ENCODE measurements around the gene DEFB113.
"Not testable (repeated sequence)": the region's sequence is repeated elsewhere in the genome, so short reads cannot be mapped to it uniquely, and the experiment has no call there.

The DEFB113 gene

GRCh38 chr6:49969605-49970004, at the start of gene DEFB113:
Gene DEFB113 (minus strand): TSS chr6:49969625. CDS start chr6:49969625, 0 bp downstream.
- no peak for DNase-seq

DNA sequence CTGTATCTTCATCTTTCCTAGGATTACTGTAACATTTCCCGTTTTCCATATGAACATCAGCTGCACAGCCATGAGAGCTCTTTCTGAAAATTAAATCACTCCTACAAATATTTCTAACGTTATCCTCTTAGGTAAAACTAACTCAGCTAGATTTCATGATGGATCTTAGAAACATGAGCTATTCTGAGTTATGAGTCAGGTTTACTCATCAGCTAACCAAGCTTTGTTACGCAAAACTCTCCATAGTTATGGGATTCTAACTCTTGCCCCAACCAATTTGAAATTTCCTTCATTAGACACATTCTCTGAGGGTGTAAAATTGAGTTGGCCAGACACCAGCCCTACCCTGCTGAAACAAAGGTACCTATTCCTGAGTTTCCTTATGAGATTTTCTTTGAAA, 38.4 kb upstream of the DEFB113 start:
- no peak for DNase-seq

DNA sequence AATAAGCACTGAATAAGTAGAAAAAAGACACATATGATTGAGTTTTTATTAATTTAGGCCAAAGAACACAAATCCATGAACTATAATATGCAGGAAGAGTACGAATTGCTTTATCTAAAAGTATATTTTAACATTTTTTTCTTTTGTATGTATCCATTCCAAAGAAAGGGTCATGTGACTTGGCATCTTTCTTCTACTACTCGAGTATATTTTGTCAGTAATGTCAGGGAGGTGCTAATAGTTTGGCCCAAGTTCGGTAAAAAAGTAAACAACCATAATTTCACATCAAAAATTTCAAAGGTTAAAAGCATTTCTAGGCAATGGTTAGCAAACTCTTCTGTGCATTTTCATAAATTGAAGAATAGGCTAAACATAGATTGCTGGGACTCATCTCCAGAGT, 33.7 kb upstream of the DEFB113 start:
- DNase-seq: no peak

DNA sequence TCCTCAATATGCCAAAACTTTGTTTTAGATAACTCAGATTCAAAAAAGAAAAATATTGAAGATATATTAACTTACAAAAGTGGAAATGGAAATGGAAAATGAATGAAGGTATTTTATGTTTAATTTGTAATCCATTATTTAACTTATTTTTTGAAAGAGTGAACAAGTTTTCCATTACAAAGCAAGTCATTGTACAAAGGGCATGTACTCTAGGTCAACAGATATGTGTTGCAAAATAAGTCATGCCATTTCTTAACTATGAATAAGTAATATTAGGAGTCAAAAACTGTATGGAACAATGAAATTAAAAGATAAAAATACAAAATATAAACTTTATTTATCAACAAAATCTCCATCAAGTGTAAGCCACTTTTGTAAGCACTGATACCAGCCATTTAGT, 25.9 kb upstream of the DEFB113 start:
- DNase-seq: no peak

GRCh38 chr6:49988900-49989299, 19.5 kb upstream of the DEFB113 start:
- DNase-seq: no peak

- no peak for DNase-seq
Observed at GRCh38 chr6:49987749-49988148, 18.3 kb upstream of the DEFB113 start.

- DNase-seq: no peak
Observed at GRCh38 chr6:49986551-49986950, 17.1 kb upstream of the DEFB113 start.

DNA sequence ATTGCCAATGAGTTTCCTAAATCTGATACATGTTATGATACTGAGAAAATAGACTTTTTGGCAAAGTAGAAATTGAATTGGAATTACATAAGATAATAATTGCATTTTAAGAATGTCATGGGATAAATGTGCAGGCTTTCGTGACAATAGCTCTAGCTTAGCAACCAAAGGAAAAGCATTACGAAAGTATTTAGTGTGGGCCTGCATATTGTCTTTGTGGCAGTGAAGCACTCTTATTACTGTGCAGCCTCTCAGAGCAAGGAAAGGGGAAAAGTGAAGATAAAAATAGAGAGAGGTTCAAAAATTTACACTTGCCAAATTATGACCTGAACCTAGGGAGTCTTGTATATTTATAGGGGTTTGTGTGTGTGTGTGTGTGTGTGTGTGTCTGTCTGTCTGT, 12.6 kb upstream of the DEFB113 start:
- DNase-seq: no peak

GRCh38 chr6:49980898-49981297, 11.5 kb upstream of the DEFB113 start:
- peak; percentile 45 for DNase-seq

- no peak for DNase-seq
Observed at GRCh38 chr6:49979584-49979983, 10.2 kb upstream of the DEFB113 start.

DNA sequence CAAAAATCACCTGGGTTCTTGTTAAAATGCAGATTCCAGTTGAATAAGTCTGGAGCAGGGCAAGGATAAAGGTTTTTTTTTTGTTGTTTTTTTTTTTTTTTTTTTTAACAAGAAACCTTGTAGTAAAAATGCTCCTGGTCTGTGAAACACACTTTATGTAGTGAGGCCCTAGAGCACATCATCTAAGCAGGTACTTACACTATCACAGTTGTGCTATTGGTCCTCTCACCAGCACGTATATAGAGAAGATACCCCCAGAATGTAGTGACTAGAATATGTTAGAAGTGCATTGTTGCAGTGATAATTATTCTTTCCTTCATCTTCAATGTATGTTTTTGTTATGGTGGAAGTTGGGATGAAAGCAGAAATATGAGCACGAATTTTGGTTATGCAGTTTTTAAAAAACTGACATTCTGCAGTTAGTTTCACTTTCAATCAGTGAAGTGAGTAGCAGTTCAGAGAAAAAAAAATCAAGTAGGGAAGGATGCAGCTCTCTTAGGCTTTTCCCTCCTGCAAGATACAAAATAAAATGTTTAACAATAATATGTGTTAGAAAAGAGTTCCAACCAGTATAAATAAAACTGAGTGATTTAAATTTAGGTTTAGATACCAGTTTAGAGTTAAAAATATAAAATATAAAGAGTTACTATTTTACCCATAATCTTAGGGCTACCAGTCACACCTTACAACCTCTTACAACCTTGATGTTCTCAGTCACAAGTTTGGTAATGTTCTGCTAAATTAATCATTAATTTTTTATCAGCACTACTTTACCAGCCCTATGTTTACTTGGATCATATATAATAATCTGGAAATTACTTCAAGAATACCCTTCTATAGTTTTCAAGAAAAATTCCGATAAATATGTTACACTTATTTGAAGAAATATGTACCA, 9.2 kb upstream of the DEFB113 start:
- peak; percentile 45 for DNase-seq

GRCh38 chr6:49966823-49967222, 2.6 kb downstream of the DEFB113 start:
- no peak for DNase-seq

DNA sequence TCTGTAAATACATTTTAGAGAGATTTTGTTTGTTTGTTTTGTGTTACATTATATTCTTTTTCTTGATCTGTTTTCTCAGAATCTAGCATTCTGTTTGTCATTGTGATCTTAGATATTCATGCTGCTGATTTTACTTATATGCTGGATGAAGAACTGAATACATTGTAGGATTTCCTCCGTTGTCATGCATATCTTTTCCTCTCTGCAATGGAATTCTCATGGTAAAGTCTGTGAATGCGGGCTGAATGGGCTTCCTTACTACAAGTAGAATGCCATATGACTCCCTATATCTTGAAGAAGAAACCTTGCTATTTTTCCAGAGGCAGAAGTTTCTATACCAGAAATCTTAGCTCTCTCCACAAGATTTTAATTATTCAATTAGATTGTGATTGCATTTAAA, 3.1 kb downstream of the DEFB113 start:
- DNase-seq: no peak

DNA sequence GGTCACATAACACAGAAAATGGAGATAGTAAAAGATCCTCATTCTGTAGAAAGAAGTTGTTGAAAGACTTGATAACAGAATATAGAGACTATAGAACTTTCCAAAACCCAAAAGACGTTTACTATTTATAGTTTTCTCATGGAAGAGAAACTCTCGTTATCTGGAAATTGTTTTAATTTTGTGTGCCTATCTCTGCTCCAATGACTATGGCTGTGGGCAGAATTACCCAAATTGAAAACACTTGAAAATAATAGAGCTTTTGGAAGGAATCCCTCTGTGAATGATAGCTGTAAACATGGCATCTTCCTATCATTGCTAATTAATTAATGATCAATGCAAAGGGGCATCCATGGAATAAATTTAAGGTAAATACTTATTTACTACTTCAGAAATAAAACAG, 5.4 kb downstream of the DEFB113 start, which contains the start of gene DEFB114:
Gene DEFB114 (minus strand): TSS at position 101 of the 400 bp plus-strand sequence. CDS start 59 bp downstream, at position 42.
- DNase-seq: no peak

DNA sequence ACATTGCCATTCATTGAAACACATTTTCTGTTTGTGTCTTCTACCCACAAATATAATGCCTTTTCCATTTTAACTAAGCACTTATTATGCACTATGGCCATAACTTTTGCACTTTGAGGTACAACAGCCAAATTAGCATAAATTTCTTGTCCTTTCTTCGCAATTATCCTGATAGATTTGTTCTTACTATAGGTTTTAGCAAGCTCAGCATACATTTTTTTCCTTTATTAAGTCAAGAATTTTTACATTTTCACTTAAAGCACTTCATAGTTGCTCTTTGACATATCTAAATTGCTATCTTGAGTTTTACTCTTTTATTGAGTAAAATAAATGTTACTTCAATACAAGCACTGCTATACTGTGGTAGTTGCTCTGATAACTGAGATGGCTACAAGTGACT, 11.2 kb downstream of the DEFB113 start:
- no peak for DNase-seq

GRCh38 chr6:49955847-49956246, 13.6 kb downstream of the DEFB113 start:
- no peak for DNase-seq

DNA sequence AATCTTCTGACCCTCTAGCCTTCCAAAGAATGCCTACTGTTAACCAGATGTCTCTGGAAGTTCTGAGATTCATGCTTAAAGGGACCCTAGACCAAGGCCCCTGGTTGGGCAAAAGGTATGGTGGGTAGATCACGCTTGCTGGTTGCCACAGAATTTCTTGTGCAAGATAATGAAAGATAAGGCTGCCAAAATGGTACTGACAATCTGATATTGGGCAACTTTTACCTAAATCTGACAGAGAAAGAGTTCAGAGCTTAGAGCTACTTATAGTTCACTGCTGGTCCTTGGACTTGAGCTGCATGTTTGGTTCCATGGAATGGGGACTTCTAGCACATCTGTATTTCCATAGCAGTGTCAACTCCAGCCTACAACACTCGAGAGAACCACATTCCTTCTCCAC, 17.5 kb downstream of the DEFB113 start:
- DNase-seq: no peak

GRCh38 chr6:49950415-49950751, 19.0 kb downstream of the DEFB113 start:
- DNase-seq: no peak

DNA sequence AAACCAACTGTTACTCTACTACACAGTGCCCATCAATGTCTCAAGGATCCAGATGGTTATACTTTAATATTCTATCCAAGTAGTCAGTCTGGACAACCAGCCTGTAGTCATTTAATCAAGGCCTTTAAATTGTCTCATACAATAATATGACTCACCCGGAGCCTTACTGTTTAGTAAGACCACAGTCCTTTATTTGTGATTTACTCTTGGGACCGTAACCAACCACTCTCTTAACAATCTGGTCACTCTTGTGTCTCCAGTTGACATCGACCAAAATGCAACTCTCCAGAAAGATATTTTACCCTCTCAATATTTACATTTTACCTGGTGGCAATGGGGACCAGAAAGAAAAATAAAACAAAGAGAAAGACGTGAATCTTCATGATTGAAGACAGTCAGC, 20.4 kb downstream of the DEFB113 start:
- DNase-seq: no peak

GRCh38 chr6:49946835-49947234, 22.6 kb downstream of the DEFB113 start:
- no peak for DNase-seq

DNA sequence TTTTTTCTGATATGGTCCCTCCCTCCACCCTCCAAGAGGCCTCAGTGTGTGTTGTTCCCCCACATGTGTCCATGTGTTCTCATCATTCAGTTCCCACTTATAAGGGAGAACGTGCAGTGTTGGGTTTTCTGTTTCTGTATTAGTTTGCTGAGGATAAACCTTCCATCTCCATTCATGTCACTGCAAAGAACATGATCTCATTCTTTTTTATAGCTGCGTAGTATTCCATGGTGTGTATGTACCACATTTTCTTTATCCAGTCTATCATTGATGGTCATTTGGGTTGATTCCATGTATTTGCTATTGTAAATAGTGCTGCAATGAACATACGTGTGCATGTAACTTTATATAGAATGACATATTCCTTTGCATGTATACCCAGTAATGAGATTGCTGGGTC, 25.4 kb downstream of the DEFB113 start:
- not testable (repeated sequence) for DNase-seq

DNA sequence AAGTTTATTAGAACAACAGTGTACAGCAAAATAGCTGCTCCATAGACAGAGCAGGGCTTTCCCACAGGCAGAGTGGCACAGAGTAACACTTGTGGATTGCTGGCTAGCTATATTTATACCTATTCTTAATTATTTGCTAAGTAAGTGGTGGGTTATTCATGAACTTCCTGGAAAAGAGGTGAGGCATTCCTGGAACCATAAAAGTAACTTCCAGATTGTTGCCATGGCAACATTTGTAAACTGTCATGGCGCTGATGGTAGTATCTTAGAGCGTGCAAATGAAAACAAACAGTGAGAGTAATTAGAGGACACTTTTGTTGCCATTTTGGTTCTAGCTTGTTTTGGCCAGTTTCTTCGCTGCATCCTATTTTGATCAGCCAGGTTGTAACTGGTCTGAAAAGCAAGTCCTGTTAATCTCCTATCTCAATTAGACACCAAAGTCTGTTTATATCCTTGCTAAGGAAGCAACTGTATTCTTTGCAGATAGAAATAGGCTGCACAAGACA, 29.4 kb downstream of the DEFB113 start:
- peak; percentile 53 for DNase-seq

DNA sequence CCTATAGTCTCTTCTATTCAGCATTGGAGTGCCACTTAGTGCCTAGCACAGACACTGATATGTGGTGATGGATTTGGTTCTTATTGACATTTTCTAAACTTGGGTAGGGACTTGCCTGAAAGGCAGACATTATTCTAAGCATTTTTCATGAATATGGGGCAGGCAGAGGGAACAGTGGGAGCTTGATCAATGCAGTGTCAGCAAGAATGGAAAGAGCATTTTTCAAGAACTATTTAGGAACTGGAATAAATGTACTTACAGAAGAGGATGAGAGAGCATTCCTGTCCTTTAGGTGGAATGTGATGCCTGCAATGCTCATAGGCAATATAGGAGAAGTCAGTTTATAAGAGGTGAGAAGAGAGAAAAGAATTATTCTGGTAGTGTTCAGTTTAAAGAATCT, 31.6 kb downstream of the DEFB113 start:
- no peak for DNase-seq

DNA sequence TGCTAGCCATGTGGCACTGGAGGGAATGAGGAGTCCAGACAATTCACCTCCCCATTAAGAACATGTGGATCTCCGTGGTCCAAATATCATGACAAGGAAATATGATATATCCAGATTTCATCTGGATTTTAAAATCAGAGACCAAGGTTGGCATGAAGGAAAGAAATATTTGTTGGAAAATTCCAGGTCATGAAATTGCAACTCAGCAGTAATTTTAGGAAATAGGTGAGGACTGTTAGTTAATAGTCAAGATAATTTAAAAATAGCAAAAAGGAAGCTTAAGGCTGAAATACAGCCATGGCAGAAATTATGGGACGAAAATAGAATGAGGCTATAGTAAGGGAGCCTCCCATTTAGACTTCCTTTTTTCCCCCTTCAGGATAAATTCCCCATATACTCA, 32.4 kb downstream of the DEFB113 start:
- no peak for DNase-seq

DNA sequence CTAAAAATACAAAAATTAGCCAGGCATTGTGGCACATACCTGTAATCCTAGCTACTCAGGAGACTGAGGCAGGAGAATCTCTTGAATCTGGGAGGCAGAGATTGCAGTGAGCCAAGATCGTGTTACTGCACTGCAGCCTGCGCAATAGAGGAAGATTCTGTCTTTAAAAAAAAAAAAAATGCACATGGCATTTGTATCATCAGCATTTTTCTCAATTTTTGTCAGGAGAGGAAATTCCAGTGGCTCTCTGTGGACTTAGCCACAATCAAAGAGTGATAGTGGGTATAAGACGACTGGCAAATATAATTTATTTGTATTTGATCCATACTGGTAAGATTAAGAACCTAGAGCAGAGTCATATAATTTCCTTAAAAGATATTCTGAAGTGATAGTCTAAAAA, 34.0 kb downstream of the DEFB113 start:
- no peak for DNase-seq
